BJ (cell line): Measurements from ENCODE around the gene SETD3. TPM values are rescaled to one million over a fixed set of nuclear protein-coding genes. Genes with fewer than 3 reads are reported as not detected.

Source experiments
- CTCF ChIA-PET: fragments of 350-600 bp; formaldehyde crosslinking; extraction: SDS; loops from one replicate; lab custom pipeline; 2021; ENCODE audit warnings: antibody characterized with exemption, inconsistent platforms; lab: Yijun Ruan, JAX
- POLR2A ChIA-PET: fragments of 300-600 bp; sonication (Branson Sonifier 250); formaldehyde crosslinking; extraction: SDS; loops from one replicate; lab custom pipeline; 2021; ENCODE audit warnings: antibody characterized with exemption; lab: Charles Lee
- DNase-seq: peaks from one replicate; pipeline ENCODE4 v3.0.0-alpha.2; 2011; ENCODE audit warnings: low read depth
- H3K27me3 ChIP-seq: 2 replicates; pipeline ENCODE4 v1.6.0; 2011; ENCODE audit warnings: low read length; ENCODE audit not compliant: control insufficient read depth, insufficient read depth
- H3K36me3 ChIP-seq: 2 replicates; pipeline ENCODE4 v1.5.1; 2011; ENCODE audit warnings: low read length; ENCODE audit not compliant: control insufficient read depth, insufficient read depth
- H3K4me3 ChIP-seq: 2 replicates; pipeline ENCODE4 v1.5.1; 2011; ENCODE audit warnings: low read depth, mild to moderate bottlenecking, control low read depth, low read length
- CTCF ChIP-seq: IDR thresholded peaks from 2 replicates; pipeline ENCODE4 v1.5.1; 2011; ENCODE audit warnings: low read depth, mild to moderate bottlenecking, control low read depth, inconsistent platforms, low read length, moderate library complexity; ENCODE audit not compliant: insufficient read depth
- polyA plus RNA-seq: library from polyadenylated mRNA; depleted of rRNA; stranded (reverse); fragments of >200 nt; gene quantifications from 2 replicates; pipeline ENCODE4 v1.2.3, GENCODE V29; 2011

Gene SETD3
- polyA plus RNA-seq, 1 experiment: 20.2 TPM

DNA sequence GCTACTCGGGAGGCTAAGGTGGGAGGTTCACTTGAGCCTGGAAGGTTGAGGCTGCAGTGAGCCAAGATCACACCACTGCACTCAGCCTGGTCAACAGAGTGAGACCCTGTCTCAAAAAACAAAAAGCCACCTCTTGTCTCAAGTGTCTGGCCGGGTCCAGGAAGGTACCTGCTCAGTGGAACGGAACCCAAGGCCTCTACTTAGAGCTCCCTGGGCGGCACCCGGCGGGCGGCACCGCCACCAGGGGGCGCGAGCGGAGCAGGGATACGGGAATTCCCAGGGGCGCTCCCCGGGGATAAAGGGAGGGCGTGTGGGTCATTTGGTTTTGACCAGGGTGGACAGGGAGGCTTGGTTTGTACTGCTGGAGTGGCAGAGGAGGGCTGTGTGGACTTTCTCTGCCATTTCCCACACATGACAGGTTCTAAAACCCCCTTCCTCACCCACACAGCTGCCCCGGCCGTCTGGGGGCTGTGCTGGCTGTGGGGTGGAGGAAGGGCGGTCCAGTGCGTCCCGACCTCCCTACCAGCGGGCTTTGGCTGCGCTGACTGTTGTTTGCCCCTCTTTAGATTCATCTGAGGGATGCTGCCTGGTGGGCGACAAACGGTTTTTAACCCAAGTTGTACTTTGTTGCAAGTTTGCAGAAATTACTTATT lies 91.4 kb downstream of the SETD3 start:
- CTCF ChIA-PET: interaction anchor here (0.8 to 11.2 kb wide), 18 partner anchors 9 to 511 kb away, joined by 3 to 193 read pairs (median 4); no protein-coding TSS in a partner anchor
- POLR2A ChIA-PET: interaction anchor here (0.6 kb wide), 1 partner anchor 31 kb away, joined by 3 read pairs; no protein-coding TSS in a partner anchor
- DNase-seq: no peak
- peak; percentile 91 for TF ChIP-seq CTCF
- H3K27me3 ChIP-seq: peaks cover 4% of the 10 kb centered on the region; the same call in 1 of the 2 replicates
- H3K36me3 ChIP-seq: peaks cover 3% of the 10 kb centered on the region; the same call in 1 of the 2 replicates
- H3K4me3 ChIP-seq: no peak overlapping the region

DNA sequence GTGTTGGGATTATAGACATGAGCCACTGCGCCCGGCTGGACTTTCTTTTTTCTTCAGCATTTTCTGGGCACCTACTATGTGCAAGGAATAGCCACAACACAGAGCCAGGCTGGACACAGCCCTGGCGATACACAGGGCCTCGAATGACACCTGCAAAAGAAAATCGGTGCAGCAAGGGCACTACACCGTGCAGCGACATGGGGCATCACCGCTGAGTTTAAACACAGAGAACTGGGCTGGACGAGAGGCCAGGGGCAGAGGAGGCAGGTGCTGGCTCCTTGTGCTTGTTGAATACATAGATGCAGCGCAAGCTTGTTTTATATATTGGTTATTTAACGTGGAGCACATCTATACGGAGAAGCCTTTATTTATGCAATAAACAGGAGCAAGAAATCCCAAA lies 92.4 kb downstream of the SETD3 start:
- POLR2A ChIA-PET: no interaction called here
- H3K27me3 ChIP-seq: peaks cover 6% of the 10 kb centered on the region; the same call in 1 of the 2 replicates
- H3K36me3 ChIP-seq: no peaks in the 10 kb centered on the region
- no peak overlapping the region for H3K4me3 ChIP-seq
- no peak for DNase-seq
- no peak for TF ChIP-seq CTCF
- CTCF ChIA-PET: interaction anchor here (0.8 to 11.2 kb wide), 11 partner anchors 9 to 512 kb away, joined by 3 to 193 read pairs (median 5); no protein-coding TSS in a partner anchor

GRCh38 chr14:99387880-99388279 lies 92.8 kb downstream of the SETD3 start:
- Histone ChIP-seq H3K4me3 (no peak overlapping the region), H3K36me3 (no peaks in the 10 kb centered on the region), H3K27me3 (peaks cover 6% of the 10 kb centered on the region; the same call in 1 of the 2 replicates)
- TF ChIP-seq CTCF: no peak
- POLR2A ChIA-PET: no interaction called here
- CTCF ChIA-PET: interaction anchor here (1.0 to 11.2 kb wide), 4 partner anchors 8 to 32 kb away, joined by 3 to 193 read pairs (median 50); no protein-coding TSS in a partner anchor
- DNase-seq: no peak

DNA sequence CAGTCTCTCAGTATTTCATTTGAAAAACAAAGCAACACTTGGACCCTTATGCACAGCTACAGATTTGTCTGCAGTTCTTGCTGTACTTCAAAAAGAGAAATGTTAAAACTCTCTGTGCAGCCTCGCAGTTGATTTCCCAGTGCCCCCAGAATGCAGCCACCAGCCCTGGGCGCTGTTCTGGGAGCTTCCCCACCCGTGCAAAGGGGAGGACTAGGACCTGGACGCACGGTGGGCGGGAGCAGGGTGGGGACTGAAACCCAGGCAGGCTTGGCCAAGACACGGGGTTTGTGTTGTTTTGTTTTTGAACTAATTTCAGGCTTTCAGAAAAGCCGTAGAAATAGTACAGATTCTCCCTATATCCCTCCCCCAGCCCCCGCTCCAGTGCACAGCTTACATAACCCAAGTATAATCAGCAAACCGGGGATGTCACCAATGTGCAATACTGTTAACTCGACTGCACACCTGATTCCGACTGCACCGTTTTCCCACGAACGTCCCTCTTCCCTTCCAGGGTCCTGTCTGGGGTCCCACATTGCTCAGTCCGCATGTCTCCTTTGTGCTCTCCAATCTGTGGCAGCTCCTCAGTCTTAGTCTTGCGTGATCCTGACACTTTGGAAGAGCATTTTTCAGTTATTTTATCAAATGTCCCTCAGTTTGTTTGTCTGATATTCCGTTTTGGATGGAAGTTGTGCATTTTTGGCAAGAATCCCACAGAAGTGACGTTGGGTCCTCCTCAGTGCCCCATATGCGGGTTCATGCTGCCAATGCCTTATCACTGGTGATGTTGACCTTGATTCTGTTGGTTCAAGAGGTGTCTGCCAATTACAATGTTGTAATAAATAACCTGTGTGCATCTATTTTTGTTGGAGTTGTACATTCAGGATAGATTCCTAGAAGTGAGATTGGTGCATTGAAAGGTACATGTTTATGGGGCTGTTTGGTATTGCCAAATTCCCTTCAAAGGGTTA lies 95.9 kb downstream of the SETD3 start:
- ChIA-PET POLR2A (no interaction called here), CTCF (interaction anchor here (0.7 to 1.2 kb wide), 2 partner anchors 8 to 12 kb away, joined by 3 read pairs; no protein-coding TSS in a partner anchor)
- peaks cover 10% of the 10 kb centered on the region; the same call in 1 of the 2 replicates for H3K27me3 ChIP-seq
- H3K36me3 ChIP-seq: no peaks in the 10 kb centered on the region
- H3K4me3 ChIP-seq: no peak overlapping the region
- no peak for DNase-seq
- TF ChIP-seq CTCF: no peak
